GM12801 (cell line): ENCODE results near the gene HBA1.
"Not testable (repeated sequence)": the region's sequence is repeated elsewhere in the genome, so short reads cannot be mapped to it uniquely, and the experiment has no call there.

Experiments used
- CTCF ChIP-seq: IDR thresholded peaks from one replicate; pipeline ENCODE4 v1.5.1; 2011; ENCODE audit warnings: control low read depth; ENCODE audit not compliant: insufficient read length; ENCODE audit errors: extremely low read depth

HBA1 gene

GRCh38 chr16:176477-177382, at the start of gene HBA1:
Gene HBA1 (plus strand): TSS chr16:176680. CDS start chr16:176717, 37 bp downstream.
- not testable (repeated sequence) for TF ChIP-seq CTCF

- TF ChIP-seq CTCF: no peak
These were observed 47.4 kb upstream of the HBA1 start for GRCh38 chr16:129075-129474.

GRCh38 chr16:130533-131173, 45.8 kb upstream of the HBA1 start:
- no peak for TF ChIP-seq CTCF

- TF ChIP-seq CTCF: no peak
These were observed 44.4 kb upstream of the HBA1 start for GRCh38 chr16:132120-132519.

GRCh38 chr16:133716-134115, 42.8 kb upstream of the HBA1 start:
- TF ChIP-seq CTCF: no peak

- TF ChIP-seq CTCF: no peak
These were observed 38.4 kb upstream of the HBA1 start for GRCh38 chr16:138049-138417.

- TF ChIP-seq CTCF: no peak
These were observed 36.2 kb upstream of the HBA1 start for GRCh38 chr16:140175-140857.
